Large intestine (tissue), 3 donors: Measurements from ENCODE around the gene FLYWCH1. TPM values are rescaled to one million over a fixed set of nuclear protein-coding genes. Genes with fewer than 3 reads are reported as not detected.

Experiments used
- DNase-seq, 2 donors: peaks; one replicate each; pipeline versions ENCODE4 v3.0.0 to v3.0.0-alpha.2; 2013
- H3K27ac ChIP-seq: one replicate; pipeline ENCODE4 v1.5.1; 2013; ENCODE audit warnings: low read length
- H3K27me3 ChIP-seq: 2 replicates; pipeline ENCODE4 v1.6.1; 2013; ENCODE audit warnings: low read length; ENCODE audit not compliant: control insufficient read depth, insufficient read depth
- H3K36me3 ChIP-seq: 2 replicates; pipeline ENCODE4 v1.6.1; 2013; ENCODE audit warnings: low read length; ENCODE audit not compliant: control insufficient read depth, insufficient read depth
- H3K4me1 ChIP-seq: one replicate; pipeline ENCODE4 v1.6.1; 2013; ENCODE audit warnings: low read length; ENCODE audit not compliant: control insufficient read depth, insufficient read depth
- H3K4me3 ChIP-seq: one replicate; pipeline ENCODE4 v1.5.1; 2013; ENCODE audit warnings: low read length
- H3K9me3 ChIP-seq: one replicate; pipeline ENCODE4 v1.6.1; 2013; ENCODE audit warnings: mild to moderate bottlenecking, low read depth, low read length, moderate library complexity; ENCODE audit not compliant: control insufficient read depth
- WGBS: methylation state at CpG from one replicate; pipeline ENCODE4 v1.1.5; 2013; ENCODE audit warnings: low lambda C conversion rate; ENCODE audit not compliant: insufficient coverage; 5-methylcytosine and 5-hydroxymethylcytosine counted together
- polyA plus RNA-seq: library from polyadenylated mRNA; unstranded; fragments of 120-200 nt; gene quantifications from one replicate; pipeline ENCODE4 v1.2.1, GENCODE V29; 2013

Gene FLYWCH1
- polyA plus RNA-seq, 1 donor = 22.0 TPM

- H3K4me1 ChIP-seq = peaks cover 33% of the 10 kb centered on the region
- peaks cover 45% of the 10 kb centered on the region for H3K27me3 ChIP-seq
- no CpG with 5 or more reads among the region's 98 CpGs for WGBS
- peak within 1 kb of the TSS; percentile 35 for H3K27ac ChIP-seq
- DNase-seq = peak; percentile 90 to 95
- H3K4me3 ChIP-seq = peak within 1 kb of the TSS; percentile 66
- H3K9me3 ChIP-seq = peaks cover 22% of the 10 kb centered on the region
- H3K36me3 ChIP-seq = peaks cover 11% of the 10 kb centered on the region
Measured at GRCh38 chr16:2968738-2969544, 57.2 kb downstream of the FLYWCH1 start, which contains the start of gene PAQR4. Gene PAQR4, plus strand, starts transcription at chr16:2969348. Its CDS starts 327 bp downstream, at chr16:2969675.

- Histone ChIP-seq H3K27me3 (peaks cover 37% of the 10 kb centered on the region), H3K9me3 (peaks cover 13% of the 10 kb centered on the region), H3K36me3 (peaks cover 11% of the 10 kb centered on the region), H3K4me3 (peak overlapping the region; percentile 66), H3K4me1 (peaks cover 27% of the 10 kb centered on the region), H3K27ac (no peak overlapping the region)
- no CpG with 5 or more reads among the region's 83 CpGs for WGBS
- DNase-seq = peak; percentile 61 to 77
Measured at GRCh38 chr16:2969545-2970521, 58.1 kb downstream of the FLYWCH1 start.

GRCh38 chr16:2970563-2970962 is 58.8 kb downstream of the FLYWCH1 start:
- H3K4me3 ChIP-seq = peak overlapping the region; percentile 66
- no CpG with 5 or more reads among the region's 6 CpGs for WGBS
- H3K27me3 ChIP-seq = peaks cover 30% of the 10 kb centered on the region
- H3K4me1 ChIP-seq = peaks cover 23% of the 10 kb centered on the region
- no peak for DNase-seq
- no peak overlapping the region for H3K27ac ChIP-seq
- H3K36me3 ChIP-seq = peaks cover 11% of the 10 kb centered on the region
- peaks cover 15% of the 10 kb centered on the region for H3K9me3 ChIP-seq

- WGBS = no CpG with 5 or more reads among the region's 35 CpGs
- no peak for DNase-seq
Measured at GRCh38 chr16:2971134-2971984, 59.6 kb downstream of the FLYWCH1 start.

GRCh38 chr16:2971985-2972784 is 60.5 kb downstream of the FLYWCH1 start:
- Histone ChIP-seq H3K9me3 (peaks cover 10% of the 10 kb centered on the region), H3K27ac (no peak overlapping the region), H3K27me3 (peaks cover 14% of the 10 kb centered on the region), H3K36me3 (peaks cover 11% of the 10 kb centered on the region), H3K4me3 (no peak overlapping the region), H3K4me1 (peaks cover 23% of the 10 kb centered on the region)
- no peak for DNase-seq
- no CpG with 5 or more reads among the region's 15 CpGs for WGBS

More at GRCh38 chr16:2971134-2971984, 59.6 kb downstream of the FLYWCH1 start:
- Histone ChIP-seq H3K9me3 (peaks cover 10% of the 10 kb centered on the region), H3K4me3 (no peak overlapping the region), H3K36me3 (peaks cover 11% of the 10 kb centered on the region), H3K4me1 (peaks cover 23% of the 10 kb centered on the region), H3K27me3 (peaks cover 22% of the 10 kb centered on the region), H3K27ac (no peak overlapping the region)

GRCh38 chr16:2973093-2973492 is 61.4 kb downstream of the FLYWCH1 start:
- Histone ChIP-seq H3K4me1 (peaks cover 16% of the 10 kb centered on the region), H3K27ac (no peak overlapping the region), H3K36me3 (peaks cover 11% of the 10 kb centered on the region), H3K9me3 (peaks cover 3% of the 10 kb centered on the region), H3K27me3 (peaks cover 5% of the 10 kb centered on the region), H3K4me3 (no peak overlapping the region)
- no peak for DNase-seq
- no CpG with 5 or more reads among the region's 5 CpGs for WGBS

- Histone ChIP-seq H3K27me3 (no peaks in the 10 kb centered on the region), H3K4me1 (peaks cover 9% of the 10 kb centered on the region), H3K27ac (no peak overlapping the region), H3K9me3 (peaks cover 3% of the 10 kb centered on the region), H3K36me3 (peaks cover 11% of the 10 kb centered on the region), H3K4me3 (no peak overlapping the region)
- WGBS = no CpG with 5 or more reads among the region's 17 CpGs
- DNase-seq = no peak
Measured at GRCh38 chr16:2973605-2974318, 62.0 kb downstream of the FLYWCH1 start.

DNA sequence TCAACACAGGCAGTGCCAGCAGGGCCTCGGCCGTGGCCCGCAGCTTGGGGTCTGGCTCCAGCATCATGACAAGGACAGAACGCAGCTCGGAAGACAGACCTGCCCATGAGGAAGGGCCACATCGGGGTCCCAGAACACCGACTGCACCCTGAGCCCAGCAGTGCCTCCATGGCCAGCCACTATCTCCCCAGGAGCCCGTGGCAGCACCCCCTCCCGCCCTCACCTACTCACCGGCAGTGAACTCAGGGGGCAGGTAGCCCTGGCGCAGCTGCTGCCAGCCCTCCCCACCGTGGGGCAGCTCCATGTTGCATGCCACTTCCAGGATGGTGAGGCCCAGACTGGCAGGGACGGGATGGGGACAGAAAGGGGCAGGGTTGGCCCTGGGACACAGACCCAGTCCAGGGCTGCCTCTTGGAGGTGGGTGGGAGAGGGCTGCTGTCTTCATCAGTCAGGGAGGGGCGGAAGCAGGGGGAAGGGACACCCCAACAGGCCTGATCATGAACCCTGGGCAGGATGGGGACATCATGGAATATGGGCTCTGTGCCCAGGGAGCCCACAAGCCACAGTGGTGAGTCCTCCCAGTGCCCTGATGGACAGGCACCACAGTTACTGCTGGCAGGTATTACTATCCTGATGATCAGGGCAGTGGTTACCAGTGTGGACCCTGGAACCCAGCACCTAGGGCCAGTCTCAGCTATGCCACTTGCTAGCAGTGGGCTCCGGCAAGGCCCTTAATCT is 62.8 kb downstream of the FLYWCH1 start:
- no peak overlapping the region for H3K27ac ChIP-seq
- H3K4me3 ChIP-seq = no peak overlapping the region
- peaks cover 11% of the 10 kb centered on the region for H3K36me3 ChIP-seq
- no peaks in the 10 kb centered on the region for H3K27me3 ChIP-seq
- H3K9me3 ChIP-seq = peaks cover 3% of the 10 kb centered on the region
- H3K4me1 ChIP-seq = peaks cover 8% of the 10 kb centered on the region
- no peak for DNase-seq
- no CpG with 5 or more reads among the region's 15 CpGs for WGBS
